Heart left ventricle (tissue), 13 donors: ENCODE measurements around the gene ELL.

Experiments used
- POLR2A ChIP-seq, 2 donors: fragments of 450-650 bp; IDR thresholded peaks; one replicate each; pipeline ENCODE4 v1.6.1; 2017; ENCODE audit warnings: antibody characterized with exemption in 2 of 2, mild to moderate bottlenecking in 2 of 2, moderate library complexity in 2 of 2
- TF ChIP-seq, protein P1 (sequence below), 12 donors: fragments of 200-600 bp; sonication (generic) in 4 of 12; IDR thresholded peaks; one replicate each; pipeline versions ENCODE4 v1.5.0 to v1.8.0; 2018 to 2022; ENCODE audit warnings: antibody characterized with exemption in 12 of 12, mild to moderate bottlenecking in 5 of 12
- donor health status: ischemic (EF 13 %, LVEDD 7.1; RV severe dilation, severe dysfunction).
- donor health status: DM: no; HTN: yes; CAD: no.
- donor health status: DM: no; HTN: no; CAD: no.
- donor health status: ischemic (EF 25% LVEDD 6.9; RV normal size, moderate dysfunction).
- donor health status: ischemic (EF 25% LVEDD 5.7; RV mildly dilated, moderate dysfunction).
- donor health status: ischemic (EF 35%, LVEDD 5.7; RV mildly dilated, moderate dysfunction).
- donor health status: nonischemic (EF 11% LVEDD 7.7; RV severe dilation, severe dysfunction).
- donor health status: DM: yes; HTN: yes; CAD: no.
- donor health status: PGD.
- donor health status: ischemic (EF 29% LVEDD 5.4; RV normal size, mild dysfunction).
- donor health status: nonischemic (EF 23%, LVEDD 6.1; RV moderate dilation, normal function).

DNA sequence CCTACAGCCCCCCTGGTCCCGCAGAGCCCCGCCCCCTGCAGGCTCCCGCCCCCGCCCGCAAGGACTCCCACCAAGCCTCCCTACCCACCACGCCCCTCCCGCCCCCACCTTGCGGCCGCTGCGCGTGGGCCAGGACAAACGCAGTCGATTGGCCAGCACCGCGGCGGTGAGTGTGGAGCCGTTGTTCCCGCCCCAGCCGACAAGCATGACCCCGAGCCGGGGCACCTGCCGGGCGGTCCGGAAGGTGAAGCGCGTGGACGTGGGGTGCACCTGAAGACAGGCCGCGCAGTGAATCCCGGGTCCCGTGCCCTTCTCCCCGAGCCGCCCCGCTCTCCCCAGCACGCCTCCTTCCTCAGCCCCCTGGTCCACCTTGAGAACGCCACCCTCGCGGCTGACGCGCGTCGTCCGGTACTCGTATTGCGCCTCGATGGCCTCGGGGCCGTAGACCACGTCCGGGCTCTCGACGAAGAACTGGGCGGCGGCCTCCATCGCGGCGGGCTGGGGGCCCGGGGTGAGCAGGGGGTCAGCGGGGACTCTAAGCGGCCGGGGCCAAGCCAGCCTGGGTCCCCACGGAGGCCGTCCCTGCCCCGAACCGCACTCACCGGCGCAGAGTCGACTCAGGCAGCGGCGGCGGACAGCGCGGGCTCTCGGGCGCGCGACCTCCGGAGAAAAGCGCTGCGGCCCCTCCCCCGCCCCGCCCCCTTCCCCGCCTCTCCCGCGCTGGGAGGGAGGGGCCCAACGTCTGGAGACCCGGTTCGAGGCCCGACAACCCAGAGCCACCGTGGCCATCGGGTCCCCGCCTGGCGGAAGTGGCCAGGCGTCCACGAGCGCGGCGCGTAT, 84.2 kb downstream of the ELL start, which contains the start of gene ISYNA1:
- TF ChIP-seq, protein P1, sequence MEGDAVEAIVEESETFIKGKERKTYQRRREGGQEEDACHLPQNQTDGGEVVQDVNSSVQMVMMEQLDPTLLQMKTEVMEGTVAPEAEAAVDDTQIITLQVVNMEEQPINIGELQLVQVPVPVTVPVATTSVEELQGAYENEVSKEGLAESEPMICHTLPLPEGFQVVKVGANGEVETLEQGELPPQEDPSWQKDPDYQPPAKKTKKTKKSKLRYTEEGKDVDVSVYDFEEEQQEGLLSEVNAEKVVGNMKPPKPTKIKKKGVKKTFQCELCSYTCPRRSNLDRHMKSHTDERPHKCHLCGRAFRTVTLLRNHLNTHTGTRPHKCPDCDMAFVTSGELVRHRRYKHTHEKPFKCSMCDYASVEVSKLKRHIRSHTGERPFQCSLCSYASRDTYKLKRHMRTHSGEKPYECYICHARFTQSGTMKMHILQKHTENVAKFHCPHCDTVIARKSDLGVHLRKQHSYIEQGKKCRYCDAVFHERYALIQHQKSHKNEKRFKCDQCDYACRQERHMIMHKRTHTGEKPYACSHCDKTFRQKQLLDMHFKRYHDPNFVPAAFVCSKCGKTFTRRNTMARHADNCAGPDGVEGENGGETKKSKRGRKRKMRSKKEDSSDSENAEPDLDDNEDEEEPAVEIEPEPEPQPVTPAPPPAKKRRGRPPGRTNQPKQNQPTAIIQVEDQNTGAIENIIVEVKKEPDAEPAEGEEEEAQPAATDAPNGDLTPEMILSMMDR (IDR thresholded peaks at IDR 0.05) = no peak
- peak in 1 of 2 donors; percentile 27 for TF ChIP-seq POLR2A (IDR thresholded peaks at IDR 0.05)
